Purkinje cell (primary cell): ENCODE results near the gene EFCAB12. TPM values are rescaled to one million over a fixed set of nuclear protein-coding genes. Genes with fewer than 3 reads are reported as not detected.

Experiments
- polyA plus RNA-seq: library from polyadenylated mRNA; unstranded; fragments of >200 nt; fragmentation: Nextera tagmentation; gene quantifications from 2 replicates; pipeline ENCODE4 v1.2.1, GENCODE V29; 2014

Gene EFCAB12
- 0.76 TPM in 1 of 2 replicates, not detected in the other for polyA plus RNA-seq

DNA sequence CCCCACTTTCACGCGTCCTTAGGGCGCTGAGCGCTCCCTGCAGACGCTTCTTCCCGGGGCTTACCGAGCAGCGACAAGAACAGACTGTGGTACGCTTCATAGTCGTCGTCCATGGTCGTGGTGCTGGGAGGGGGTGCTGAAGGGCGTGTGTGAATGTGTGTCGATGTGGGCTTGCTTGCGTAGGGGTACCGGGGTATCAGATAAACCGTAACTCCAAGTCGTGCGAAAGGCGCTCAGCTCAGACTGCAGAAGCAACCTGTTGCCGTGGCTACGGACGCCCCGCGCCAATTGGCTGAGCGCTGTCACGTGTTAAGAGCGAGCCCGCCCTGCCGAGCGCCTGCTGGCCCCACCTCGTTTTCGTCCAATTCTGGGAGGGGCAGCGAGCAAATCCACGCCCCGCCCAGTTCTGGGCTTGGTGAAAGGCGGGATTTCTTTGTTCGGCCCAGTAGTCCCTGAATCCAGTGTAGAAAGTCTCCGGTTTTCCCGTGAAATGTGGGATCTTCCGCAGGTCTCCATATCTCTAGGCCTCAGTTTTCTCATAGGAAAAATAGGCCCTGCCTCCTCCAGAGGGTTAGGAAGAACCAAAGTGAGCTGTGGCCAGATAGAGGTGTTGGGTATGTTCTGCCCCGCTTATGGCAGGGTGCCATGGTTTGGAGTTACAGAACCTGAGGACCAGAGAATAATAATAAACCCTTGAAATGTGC, at the start of gene EFCAB12:
EFCAB12 (minus strand) TSS at position 261 of the 704 bp plus-strand sequence; CDS start at position 113, 148 bp downstream.

DNA sequence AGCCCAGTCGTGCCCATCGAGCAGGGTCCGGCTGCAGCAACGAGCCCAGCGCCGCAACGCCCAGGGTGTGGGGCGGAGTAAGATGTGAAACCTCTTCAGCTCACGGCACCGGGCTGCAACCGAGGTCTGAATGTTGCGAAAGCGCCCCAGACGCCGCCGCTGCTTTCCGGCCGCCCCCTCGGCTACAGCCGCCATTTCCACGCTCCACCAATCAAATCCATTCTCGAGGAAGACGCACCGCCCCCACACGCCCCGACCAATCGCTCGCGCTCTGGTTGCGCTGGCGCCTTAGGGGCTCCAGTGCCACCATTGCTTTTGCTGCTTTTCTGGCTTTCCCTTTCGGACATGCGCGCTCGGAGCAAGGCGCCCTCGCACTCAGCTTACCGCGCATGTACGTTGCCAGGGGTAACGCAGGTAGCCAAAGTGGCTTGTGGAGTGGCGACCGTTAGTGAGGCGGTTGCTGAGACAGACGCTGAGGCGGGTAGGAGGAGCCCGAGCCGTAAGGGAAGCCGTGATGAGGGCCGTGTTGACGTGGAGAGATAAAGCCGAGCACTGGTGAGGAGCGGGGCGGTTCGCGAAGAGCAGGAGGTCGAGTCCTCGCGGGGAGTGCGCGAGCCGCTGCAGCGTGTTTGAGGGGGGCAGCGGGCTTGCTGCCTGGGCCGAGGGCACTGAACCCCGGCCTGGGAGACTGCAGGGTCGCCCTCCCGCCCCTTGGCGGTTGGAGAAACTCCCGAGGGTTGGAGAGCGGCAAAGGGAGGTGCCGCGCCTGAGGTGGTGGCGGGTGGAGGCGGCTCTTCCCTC, 11.6 kb upstream of the EFCAB12 start, which contains the start of the genes IFT122 and MBD4:
IFT122 (plus strand) TSS at position 408 of the 801 bp plus-strand sequence; CDS start at position 515, 107 bp downstream.
MBD4 (minus strand) TSS at position 132 of the 801 bp plus-strand sequence; CDS start at position 17, 115 bp downstream.

Other genes with a start within 250 kb of the EFCAB12 start
- gene CNBP, start 244.7 kb downstream of the EFCAB12 start, polyA plus RNA-seq: 169 and 175 TPM in 2 replicates
- gene COPG1, start 179.0 kb downstream of the EFCAB12 start, polyA plus RNA-seq: 42.7 and 84.1 TPM in 2 replicates
- 15.3 and 15.6 TPM in 2 replicates for gene HMCES, start 149.8 kb downstream of the EFCAB12 start, polyA plus RNA-seq
- 16.2 and 17.7 TPM in 2 replicates for gene MBD4, start 11.3 kb upstream of the EFCAB12 start, polyA plus RNA-seq
- 10.4 and 20.5 TPM in 2 replicates for gene IFT122, start 11.6 kb upstream of the EFCAB12 start, polyA plus RNA-seq
- gene RHO, start 100.0 kb upstream of the EFCAB12 start, polyA plus RNA-seq: 1.1 TPM in 1 of 2 replicates, not detected in the other
- not detected in 2 replicates for gene H1-8, start 114.5 kb upstream of the EFCAB12 start, polyA plus RNA-seq
- 0.67 and 0.83 TPM in 2 replicates for gene PLXND1, start 178.0 kb upstream of the EFCAB12 start, polyA plus RNA-seq